Spleen (tissue), 11 donors: Measurements from ENCODE around the gene PPM1M. TPM values are rescaled to one million over a fixed set of nuclear protein-coding genes. Genes with fewer than 3 reads are reported as not detected.

Experiments
- DNase-seq: peaks from one replicate; pipeline ENCODE4 v3.0.0-alpha.2; 2020
- H3K27ac ChIP-seq, 8 donors: fragments of 200-600 bp; sonication (generic) in 7 of 8; 1 replicate in 4 of 8; 2 replicates in 4 of 8; pipeline versions ENCODE4 v1.5.0 to v1.8.0; 2016 to 2021; ENCODE audit warnings: inconsistent platforms in 4 of 8, mild to moderate bottlenecking in 4 of 8, moderate library complexity in 1 of 8
- H3K27me3 ChIP-seq, 7 donors: fragments of 200-600 bp; sonication (generic) in 6 of 7; replicated peaks in 1 of 7; 1 replicate in 4 of 7; 2 replicates in 3 of 7; pipeline versions ENCODE4 v1.5.0 to v1.8.0; 2016 to 2021; ENCODE audit warnings: inconsistent platforms in 3 of 7, mild to moderate bottlenecking in 1 of 7
- H3K36me3 ChIP-seq, 6 donors: fragments of 200-600 bp; sonication (generic) in 5 of 6; 1 replicate in 4 of 6; 2 replicates in 2 of 6; pipeline versions ENCODE4 v1.5.0 to v1.8.0; 2016 to 2021; ENCODE audit warnings: inconsistent platforms in 2 of 6
- H3K4me1 ChIP-seq, 6 donors: fragments of 200-600 bp; sonication (generic) in 5 of 6; 1 replicate in 3 of 6; 2 replicates in 3 of 6; pipeline versions ENCODE4 v1.5.0 to v1.8.0; 2016 to 2021; ENCODE audit warnings: inconsistent platforms in 3 of 6
- H3K4me3 ChIP-seq, 8 donors: fragments of 200-600 bp; sonication (generic) in 7 of 8; 1 replicate in 4 of 8; 2 replicates in 4 of 8; pipeline versions ENCODE4 v1.5.0 to v1.8.0; 2016 to 2021; ENCODE audit warnings: inconsistent platforms in 4 of 8, mild to moderate bottlenecking in 4 of 8, moderate library complexity in 2 of 8
- H3K9me3 ChIP-seq, 8 donors: fragments of 200-600 bp; sonication (generic) in 7 of 8; 1 replicate in 4 of 8; 2 replicates in 4 of 8; pipeline versions ENCODE4 v1.5.0 to v1.8.0; 2016 to 2021; ENCODE audit warnings: inconsistent platforms in 4 of 8
- POLR2A ChIP-seq, 3 donors: fragments of 450-650 bp; IDR thresholded peaks; one replicate each; pipeline ENCODE4 v1.5.1; 2017; ENCODE audit warnings: antibody characterized with exemption in 3 of 3, mild to moderate bottlenecking in 1 of 3
- POLR2AphosphoS5 ChIP-seq, 3 donors: sonication (generic); formaldehyde crosslinking; IDR thresholded peaks; one replicate each; pipeline ENCODE4 v1.5.1; 2017; ENCODE audit warnings: antibody characterized with exemption in 3 of 3
- WGBS, 5 donors: extraction: QIAGEN DNeasy Blood & Tissue Kit in 3 of 5; methylation state at CpG; one replicate each; pipeline versions ENCODE4 v1.1.5 to v1.1.7; 2013 to 2018; 5-methylcytosine and 5-hydroxymethylcytosine counted together
- intact Hi-C: fragments of 100-400 bp; cut with DNase I; formaldehyde crosslinking; loops from one replicate; pipeline ENCODE4 v1.15.0; 2023; ENCODE audit warnings: low total_unique reads
- polyA plus RNA-seq, 3 donors: library from polyadenylated mRNA; stranded (reverse); fragments of 200-250 nt; gene quantifications; one replicate each; pipeline ENCODE4 v1.2.1, GENCODE V29; 2013
- total RNA-seq, 7 donors: library from RNA; depleted of rRNA in 3 of 7; stranded (reverse); fragments of >200 nt in 3 of 7; fragmentation: NEBNext Ultra II Directional in 4 of 7; extraction: Animal tissue kit (Norgen Biotek cat#: 25700) in 4 of 7; gene quantifications; one replicate each; pipeline versions ENCODE4 v1.1.0 to v1.2.1, GENCODE V29; 2016 to 2021
- TF ChIP-seq, protein P1 (sequence below), 11 experiments: fragments of 200-600 bp in 7 of 11; fragments of 450-650 bp in 4 of 11; sonication (generic) in 4 of 11; IDR thresholded peaks in 8 of 11; conservative IDR thresholded peaks in 3 of 11; 1 replicate in 7 of 11; 2 replicates in 4 of 11; pipeline versions ENCODE4 v1.4.0 to v1.8.0; 2016 to 2021; ENCODE audit warnings: antibody characterized with exemption in 11 of 11, inconsistent platforms in 4 of 11, mild to moderate bottlenecking in 1 of 11
- donor health status: healthy with polysubstance abuse.
- donor health status: DM: no; HTN: no; CAD: no; lungs with moderate emphysema.
- donor health status: DM: no; HTN: no; CAD: no.
- donor health status: Bipolar disorder and iron deficiency.
- donor health status: healthy.
- donor health status: DM: no; HTN: no; CAD: no.
- donor health status: DM: yes; HTN: yes; CAD: no.

Gene PPM1M
- total and polyA plus RNA-seq, 10 donors: 26.3 to 77.8 (median 49.7) TPM

DNA sequence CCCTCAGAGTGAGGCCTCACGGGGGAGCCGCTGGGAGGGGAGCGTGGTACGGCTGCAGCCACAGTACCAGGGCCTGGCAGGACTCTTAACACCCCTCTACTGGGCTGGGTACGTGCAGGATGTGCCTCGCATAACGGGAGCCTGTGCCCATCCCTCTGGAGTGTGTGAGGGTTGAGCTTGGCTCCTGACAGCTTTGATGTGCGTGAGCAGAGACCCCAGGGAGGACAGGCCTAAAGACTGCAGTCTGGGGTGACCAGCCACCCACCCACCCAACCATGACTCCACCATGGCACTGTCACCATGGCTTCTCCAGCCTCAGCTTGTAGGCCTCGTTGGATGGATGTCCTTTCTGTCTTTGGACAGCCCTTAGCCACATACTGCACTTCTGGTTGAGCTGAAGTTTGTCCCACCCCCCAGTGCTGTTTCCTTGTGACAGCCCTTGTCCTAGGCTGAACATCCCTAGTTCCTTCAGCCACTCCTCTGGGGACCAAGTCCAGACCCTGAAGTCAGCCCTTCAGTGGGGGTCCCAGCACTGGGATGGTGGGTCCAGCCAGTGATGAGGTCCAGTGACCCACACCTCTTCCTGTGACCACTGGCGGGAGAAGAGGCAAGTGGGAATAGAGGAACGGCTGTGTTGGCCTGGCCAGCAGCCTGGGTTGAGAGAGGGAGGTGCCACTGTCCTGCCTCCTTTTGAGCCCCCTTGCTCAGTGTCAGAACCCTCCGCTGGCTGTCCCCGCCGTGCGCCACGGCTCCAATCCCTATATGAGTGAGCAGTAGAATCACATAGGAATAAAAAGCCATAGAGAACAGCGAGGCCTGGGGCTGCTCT is 48.1 kb downstream of the PPM1M start:
- intact Hi-C loops: loop anchor here (5.0 kb wide), 1 partner anchor 44 kb away; no protein-coding TSS in a partner anchor
- Histone ChIP-seq H3K4me3 (no peak overlapping the region), H3K27ac (no peak overlapping the region), H3K36me3 (peaks cover 0 to 79% (median 45%) of the 10 kb centered on the region in 6 donors), H3K4me1 (peaks cover 0 to 52% (median 14%) of the 10 kb centered on the region in 6 donors), H3K27me3 (no peaks in the 10 kb centered on the region), H3K9me3 (no peaks in the 10 kb centered on the region)
- DNase-seq: peak; percentile 51
- no peak for TF ChIP-seq POLR2AphosphoS5 (IDR thresholded peaks at IDR 0.05)
- TF ChIP-seq POLR2A (IDR thresholded peaks at IDR 0.05): no peak
- TF ChIP-seq, protein P1, sequence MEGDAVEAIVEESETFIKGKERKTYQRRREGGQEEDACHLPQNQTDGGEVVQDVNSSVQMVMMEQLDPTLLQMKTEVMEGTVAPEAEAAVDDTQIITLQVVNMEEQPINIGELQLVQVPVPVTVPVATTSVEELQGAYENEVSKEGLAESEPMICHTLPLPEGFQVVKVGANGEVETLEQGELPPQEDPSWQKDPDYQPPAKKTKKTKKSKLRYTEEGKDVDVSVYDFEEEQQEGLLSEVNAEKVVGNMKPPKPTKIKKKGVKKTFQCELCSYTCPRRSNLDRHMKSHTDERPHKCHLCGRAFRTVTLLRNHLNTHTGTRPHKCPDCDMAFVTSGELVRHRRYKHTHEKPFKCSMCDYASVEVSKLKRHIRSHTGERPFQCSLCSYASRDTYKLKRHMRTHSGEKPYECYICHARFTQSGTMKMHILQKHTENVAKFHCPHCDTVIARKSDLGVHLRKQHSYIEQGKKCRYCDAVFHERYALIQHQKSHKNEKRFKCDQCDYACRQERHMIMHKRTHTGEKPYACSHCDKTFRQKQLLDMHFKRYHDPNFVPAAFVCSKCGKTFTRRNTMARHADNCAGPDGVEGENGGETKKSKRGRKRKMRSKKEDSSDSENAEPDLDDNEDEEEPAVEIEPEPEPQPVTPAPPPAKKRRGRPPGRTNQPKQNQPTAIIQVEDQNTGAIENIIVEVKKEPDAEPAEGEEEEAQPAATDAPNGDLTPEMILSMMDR (IDR thresholded peaks at IDR 0.05 in 8 of 11, conservative IDR thresholded peaks at IDR 0.05 in 3 of 11): no peak
- 91 to 97% (median 95%) methylated on average over 13 to 17 of the region's 17 CpGs for WGBS, 5 donors

DNA sequence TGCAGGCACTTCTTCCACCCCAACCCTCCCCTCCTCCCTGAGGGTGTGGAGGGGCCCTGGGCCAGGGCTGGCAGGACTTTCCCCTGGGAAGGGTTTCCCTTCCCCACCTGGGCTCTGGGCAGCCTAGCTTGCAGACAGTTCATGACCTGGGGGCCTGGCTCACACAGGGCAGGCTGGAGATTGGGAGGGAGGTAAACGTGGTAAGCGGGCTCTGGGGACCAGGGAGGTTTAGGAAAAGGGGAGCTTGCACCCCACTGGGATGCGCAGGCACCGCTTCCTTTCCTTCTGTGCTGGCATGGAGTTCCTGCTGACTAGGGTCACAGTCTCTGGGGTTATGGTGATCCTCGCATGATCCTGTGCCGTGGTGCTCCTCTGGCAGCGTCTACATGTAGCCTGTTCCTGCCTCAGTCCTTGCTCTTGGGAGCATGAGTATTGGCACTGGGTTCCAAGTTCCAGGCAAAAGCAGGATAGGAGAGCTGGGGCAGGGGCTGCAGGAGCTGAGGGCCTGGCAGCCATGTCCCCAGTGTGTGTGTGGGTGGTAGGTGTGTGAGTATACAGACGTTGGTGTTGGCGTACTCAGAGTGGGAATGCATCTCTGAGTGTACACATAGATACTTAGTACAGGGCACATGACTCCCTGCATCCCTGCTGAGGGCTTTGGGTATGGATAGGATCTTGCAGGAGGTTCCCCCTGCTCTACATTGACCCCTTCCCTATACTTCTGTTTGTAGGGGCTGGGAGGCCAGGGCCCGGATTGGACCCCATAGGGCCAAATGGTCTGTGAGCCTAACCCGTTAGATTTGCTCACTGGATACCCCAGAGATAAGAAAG is 49.0 kb downstream of the PPM1M start:
- no peak overlapping the region for H3K27ac ChIP-seq
- 80 to 96% (median 93%) methylated on average over 8 to 11 of the region's 11 CpGs for WGBS, 5 donors

DNA sequence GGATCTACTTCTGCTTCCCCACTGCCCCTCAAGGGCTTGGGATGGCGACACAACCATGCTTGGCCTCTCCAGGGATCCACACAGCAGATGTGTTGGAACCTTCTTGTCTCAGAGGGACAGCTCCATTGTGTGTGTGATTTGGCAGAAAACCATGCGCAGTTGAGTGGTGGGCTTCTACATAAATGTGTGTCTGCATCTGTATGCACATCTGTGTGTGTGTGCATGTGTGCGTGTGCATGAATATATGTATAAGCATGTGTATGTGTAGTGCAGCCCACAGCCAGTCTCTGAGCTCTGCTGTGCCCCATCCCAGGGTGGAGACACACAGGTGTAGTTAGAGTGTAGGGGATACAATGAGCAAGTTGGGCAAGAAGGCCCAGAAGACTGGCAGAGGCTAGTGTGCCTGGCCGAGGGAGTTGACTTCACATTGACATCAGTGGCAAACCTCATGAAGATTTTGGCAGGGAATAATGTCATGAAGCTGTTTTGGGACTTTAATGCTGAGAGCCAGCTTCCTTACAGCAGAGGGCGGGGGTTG is 50.2 kb downstream of the PPM1M start:
- DNase-seq: peak; percentile 27
- no peak overlapping the region for H3K4me3 ChIP-seq
- WGBS, 5 donors: 91 to 96% (median 94%) methylated on average over 5 of the region's 5 CpGs
- H3K4me1 ChIP-seq: peaks cover 0 to 51% (median 11%) of the 10 kb centered on the region in 6 donors
- no peaks in the 10 kb centered on the region for H3K27me3 ChIP-seq
- H3K36me3 ChIP-seq: peaks cover 0 to 72% (median 40%) of the 10 kb centered on the region in 6 donors
- H3K9me3 ChIP-seq: no peaks in the 10 kb centered on the region
- TF ChIP-seq POLR2A (IDR thresholded peaks at IDR 0.05) (no peak), POLR2AphosphoS5 (IDR thresholded peaks at IDR 0.05) (no peak)
- TF ChIP-seq, protein P1 (IDR thresholded peaks at IDR 0.05 in 8 of 11, conservative IDR thresholded peaks at IDR 0.05 in 3 of 11): no peak
- H3K27ac ChIP-seq: no peak overlapping the region
- intact Hi-C loops: no loop called here

More for the DNA sequence above, 49.0 kb downstream of the PPM1M start:
- H3K9me3 ChIP-seq: no peaks in the 10 kb centered on the region
- TF ChIP-seq, protein P1 (IDR thresholded peaks at IDR 0.05 in 8 of 11, conservative IDR thresholded peaks at IDR 0.05 in 3 of 11): no peak
- TF ChIP-seq POLR2AphosphoS5 (IDR thresholded peaks at IDR 0.05) (no peak), POLR2A (IDR thresholded peaks at IDR 0.05) (no peak)
- H3K4me3 ChIP-seq: no peak overlapping the region
- peaks cover 0 to 79% (median 45%) of the 10 kb centered on the region in 6 donors for H3K36me3 ChIP-seq
- H3K27me3 ChIP-seq: no peaks in the 10 kb centered on the region
- intact Hi-C loops: loop anchor here (5.0 kb wide), 1 partner anchor 43 kb away; no protein-coding TSS in a partner anchor
- peaks cover 0 to 52% (median 9%) of the 10 kb centered on the region in 6 donors for H3K4me1 ChIP-seq
- DNase-seq: peak; percentile 47
